GM12891 (cell line): ENCODE measurements around the gene SRMS.

Source experiments
- PAX5 ChIP-seq: IDR thresholded peaks from 2 replicates; pipeline ENCODE4 v1.6.1; 2011; ENCODE audit warnings: low read length, moderate library complexity, mild to moderate bottlenecking; ENCODE audit not compliant: insufficient read depth, severe bottlenecking
- POLR2A ChIP-seq: IDR thresholded peaks from 2 replicates; pipeline ENCODE4 v1.6.1; 2011; ENCODE audit warnings: low read depth, low read length, control low read depth
- POLR2AphosphoS5 ChIP-seq: IDR thresholded peaks from 2 replicates; pipeline ENCODE4 v1.6.1; 2011; ENCODE audit warnings: low read depth, low read length, control low read depth
- POU2F2 ChIP-seq: IDR thresholded peaks from 2 replicates; pipeline ENCODE4 v1.6.1; 2011; ENCODE audit warnings: low read depth, mild to moderate bottlenecking, control low read depth, low read length, moderate library complexity
- TAF1 ChIP-seq: IDR thresholded peaks from 2 replicates; pipeline ENCODE4 v1.6.1; 2011; ENCODE audit warnings: low read depth, low read length, control low read depth

GRCh38 chr20:63540417-63541186, 6.9 kb downstream of the SRMS start:
- TF ChIP-seq POLR2AphosphoS5 (no peak), TAF1 (no peak), POLR2A (no peak), PAX5 (no peak), POU2F2 (no peak)
